GM19043 (cell line): ENCODE results near the gene ECEL1.
"Not testable (repeated sequence)": the region's sequence is repeated elsewhere in the genome, so short reads cannot be mapped to it uniquely, and the experiment has no call there.

ENCODE experiments used
- ATAC-seq: cut with Tn5 transposase; IDR thresholded peaks from one replicate; pipeline ENCODE4 v1.9.1; 2021; ENCODE audit warnings: low read depth; ENCODE audit not compliant: unreplicated experiment

Gene ECEL1

DNA sequence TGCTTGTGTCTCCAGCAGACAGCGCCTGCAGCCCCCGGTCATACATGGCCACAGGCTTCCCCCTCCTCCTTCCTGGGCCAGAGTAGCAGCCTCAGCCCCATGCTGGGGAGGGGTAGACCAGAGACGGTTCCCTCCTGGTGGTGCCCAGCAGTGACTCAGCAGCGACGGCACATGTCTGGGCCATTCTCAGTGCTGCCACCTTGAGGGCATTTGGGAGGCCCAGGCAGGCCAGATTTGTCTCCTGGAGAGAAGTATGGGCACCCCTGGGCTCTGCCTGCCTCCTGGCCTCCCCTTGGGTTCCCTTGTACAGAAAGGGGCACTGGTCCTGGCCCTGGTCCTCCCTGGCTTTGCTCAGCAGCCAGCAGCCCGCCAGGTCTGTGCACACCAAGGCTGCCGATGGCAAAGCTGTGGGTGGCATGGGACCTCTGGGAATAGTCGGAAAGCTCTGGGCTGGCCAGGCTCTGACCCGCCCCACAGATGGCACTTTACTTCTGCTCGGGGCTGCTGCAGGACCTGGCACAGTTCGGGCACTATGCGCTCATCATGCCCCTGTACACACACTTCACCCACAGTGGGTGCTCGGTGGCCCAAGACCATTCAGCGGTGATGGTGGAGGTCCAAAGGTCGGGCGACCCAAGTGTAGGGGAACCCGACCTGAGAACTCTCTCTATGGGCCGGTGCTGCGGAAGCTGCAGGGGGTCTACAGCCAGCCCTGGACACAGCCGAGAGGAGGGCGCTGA, 43.1 kb downstream of the ECEL1 start:
- ATAC-seq = no peak

DNA sequence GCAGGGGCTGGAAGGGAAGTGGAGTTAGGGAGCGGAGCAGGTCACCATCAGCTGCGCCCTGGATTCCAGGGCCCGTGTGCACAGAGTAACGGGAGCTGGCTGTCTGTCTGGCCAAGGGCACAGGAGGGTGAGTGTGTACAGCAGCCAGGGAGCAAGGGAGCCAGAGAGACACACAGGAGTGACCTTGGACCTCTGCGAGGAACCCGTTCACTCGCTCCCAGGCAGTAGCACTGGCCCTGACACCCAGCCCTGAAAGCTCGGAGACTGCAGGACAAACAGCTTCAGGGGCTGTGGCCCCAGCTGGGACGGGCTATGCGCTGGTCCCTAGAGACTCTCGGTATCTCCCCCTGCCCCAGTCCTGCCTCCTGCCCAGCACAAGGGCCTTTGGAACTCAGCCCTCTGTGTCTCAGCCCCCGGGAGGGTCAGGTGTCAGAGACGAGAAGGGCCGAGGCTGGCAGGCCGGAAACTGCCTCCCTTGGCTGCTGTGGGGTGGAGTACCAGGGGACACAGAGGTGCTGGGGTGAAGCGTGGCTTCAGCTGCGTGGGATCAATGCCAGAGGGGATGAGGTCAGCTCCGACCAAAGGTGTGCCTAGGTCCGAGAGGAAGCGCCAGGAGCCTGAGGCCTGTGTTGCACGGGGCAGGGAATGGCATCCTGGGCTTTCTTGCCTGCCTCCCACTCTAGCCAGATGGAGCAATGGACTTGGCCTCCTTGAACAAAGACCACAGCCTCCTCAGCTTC, 43.8 kb downstream of the ECEL1 start:
- ATAC-seq = not testable (repeated sequence)

- ATAC-seq = not testable (repeated sequence)
Observed at GRCh38 chr2:232443047-232443446, 44.6 kb downstream of the ECEL1 start.

DNA sequence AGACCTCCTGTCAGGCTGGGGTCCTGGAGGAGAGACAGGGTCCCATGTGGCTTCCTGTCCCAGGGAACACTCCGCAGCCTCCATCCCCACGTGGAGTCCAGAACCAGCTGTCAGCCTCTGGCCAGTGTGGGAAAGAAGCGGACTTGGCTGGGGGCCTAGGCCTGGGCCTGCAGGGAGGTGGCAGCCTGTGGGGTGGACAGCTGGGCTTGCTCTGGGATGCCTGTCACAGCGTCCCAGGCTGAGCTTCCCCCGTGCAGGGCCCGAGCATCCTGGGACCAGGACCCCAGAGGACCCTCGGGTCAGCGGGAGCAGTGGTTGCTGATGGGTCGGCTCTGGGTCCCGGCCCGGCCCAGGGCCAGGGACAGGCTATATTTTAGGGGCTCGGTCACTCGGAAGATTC, 45.2 kb downstream of the ECEL1 start:
- ATAC-seq = not testable (repeated sequence)

GRCh38 chr2:232441922-232442321, 45.7 kb downstream of the ECEL1 start:
- ATAC-seq = not testable (repeated sequence)

GRCh38 chr2:232441147-232441651, 46.4 kb downstream of the ECEL1 start:
- ATAC-seq = no peak

GRCh38 chr2:232440220-232441018, 47.2 kb downstream of the ECEL1 start:
- peak; percentile 81 for ATAC-seq

- no peak for ATAC-seq
Observed at GRCh38 chr2:232439758-232440135, 47.9 kb downstream of the ECEL1 start.

GRCh38 chr2:232438951-232439757, 48.5 kb downstream of the ECEL1 start:
- ATAC-seq = no peak

DNA sequence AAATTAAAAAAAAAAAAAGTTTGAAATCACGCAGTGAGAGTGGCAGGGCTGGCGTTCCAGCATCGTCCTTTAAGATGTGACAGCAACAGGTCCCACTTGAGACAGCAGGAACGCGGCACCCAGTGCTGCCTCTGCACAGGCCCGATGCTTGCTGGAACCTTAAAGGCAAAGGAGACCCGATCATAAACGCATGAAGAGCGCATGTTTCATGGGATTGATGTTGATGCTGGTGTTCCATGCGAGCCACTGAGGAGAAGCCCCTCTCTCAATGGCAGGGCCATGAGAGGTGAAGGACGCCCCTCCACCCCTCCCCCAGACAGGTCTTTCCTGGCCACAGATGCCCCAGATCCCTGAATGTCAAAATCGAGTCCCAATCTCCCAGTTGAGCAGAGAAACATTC, 49.5 kb downstream of the ECEL1 start:
- ATAC-seq = no peak

- no peak for ATAC-seq
Observed at GRCh38 chr2:232437195-232437571, 50.5 kb downstream of the ECEL1 start.

DNA sequence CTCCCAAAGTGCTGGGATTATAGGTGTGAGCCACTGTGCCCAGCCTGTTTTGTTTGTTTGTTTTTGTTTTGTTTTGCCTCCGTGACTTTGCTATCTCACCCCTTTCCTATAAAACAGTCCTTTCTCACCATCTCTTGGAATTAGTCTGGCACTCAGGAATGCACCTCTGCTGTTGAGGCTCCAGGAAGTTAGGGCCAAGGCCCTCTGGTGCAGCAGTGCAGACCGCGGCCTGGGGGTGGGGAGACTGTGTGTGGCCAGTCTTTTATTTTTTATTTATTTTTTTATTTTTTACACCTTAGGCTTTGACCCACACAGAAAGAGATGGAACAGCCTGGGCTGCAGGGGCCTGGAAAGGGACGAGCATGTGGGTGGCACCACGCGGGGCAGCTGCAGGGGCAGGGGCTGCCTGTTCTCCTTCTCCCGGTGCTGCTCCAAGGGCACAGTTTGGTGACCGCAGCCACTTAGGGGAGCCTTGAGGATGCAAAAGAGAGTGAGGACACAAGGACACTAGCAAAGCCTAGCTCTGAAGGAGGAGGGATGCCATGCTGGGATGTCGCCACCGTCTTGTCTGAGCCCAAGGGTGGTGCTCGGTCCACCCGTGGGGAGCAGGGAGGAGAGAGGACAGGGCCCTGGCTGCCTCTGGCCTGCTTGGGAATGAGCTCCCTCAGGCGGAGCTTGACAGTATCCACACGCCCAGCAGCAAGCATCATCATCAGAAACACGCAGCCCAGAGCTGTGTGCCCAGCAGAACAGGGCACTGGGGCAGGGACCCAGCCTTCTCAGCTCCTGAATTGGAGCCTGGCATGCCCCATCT, 51.0 kb downstream of the ECEL1 start:
- ATAC-seq = no peak

DNA sequence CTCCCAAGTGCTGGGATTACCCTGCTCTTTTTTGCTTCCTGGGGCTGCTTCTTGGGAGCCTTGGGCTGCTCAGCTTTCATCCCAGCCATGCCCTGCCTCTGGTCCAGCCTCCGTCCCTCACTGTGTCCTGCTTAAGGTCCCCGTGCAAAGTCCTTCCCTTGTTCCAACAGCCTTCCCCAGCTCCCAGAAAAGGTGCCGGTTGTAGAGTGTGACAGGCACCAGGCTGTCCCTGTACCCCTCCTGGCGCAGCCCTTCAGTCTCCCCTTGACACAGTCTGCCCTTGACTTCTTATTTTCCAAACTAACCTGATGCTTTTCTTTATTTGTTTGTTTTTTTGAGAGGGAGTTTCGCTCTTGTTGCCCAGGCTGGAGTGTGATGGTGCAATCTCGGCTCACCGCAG, 51.8 kb downstream of the ECEL1 start:
- ATAC-seq = no peak

- ATAC-seq = no peak
Observed at GRCh38 chr2:232435375-232435648, 52.3 kb downstream of the ECEL1 start.

DNA sequence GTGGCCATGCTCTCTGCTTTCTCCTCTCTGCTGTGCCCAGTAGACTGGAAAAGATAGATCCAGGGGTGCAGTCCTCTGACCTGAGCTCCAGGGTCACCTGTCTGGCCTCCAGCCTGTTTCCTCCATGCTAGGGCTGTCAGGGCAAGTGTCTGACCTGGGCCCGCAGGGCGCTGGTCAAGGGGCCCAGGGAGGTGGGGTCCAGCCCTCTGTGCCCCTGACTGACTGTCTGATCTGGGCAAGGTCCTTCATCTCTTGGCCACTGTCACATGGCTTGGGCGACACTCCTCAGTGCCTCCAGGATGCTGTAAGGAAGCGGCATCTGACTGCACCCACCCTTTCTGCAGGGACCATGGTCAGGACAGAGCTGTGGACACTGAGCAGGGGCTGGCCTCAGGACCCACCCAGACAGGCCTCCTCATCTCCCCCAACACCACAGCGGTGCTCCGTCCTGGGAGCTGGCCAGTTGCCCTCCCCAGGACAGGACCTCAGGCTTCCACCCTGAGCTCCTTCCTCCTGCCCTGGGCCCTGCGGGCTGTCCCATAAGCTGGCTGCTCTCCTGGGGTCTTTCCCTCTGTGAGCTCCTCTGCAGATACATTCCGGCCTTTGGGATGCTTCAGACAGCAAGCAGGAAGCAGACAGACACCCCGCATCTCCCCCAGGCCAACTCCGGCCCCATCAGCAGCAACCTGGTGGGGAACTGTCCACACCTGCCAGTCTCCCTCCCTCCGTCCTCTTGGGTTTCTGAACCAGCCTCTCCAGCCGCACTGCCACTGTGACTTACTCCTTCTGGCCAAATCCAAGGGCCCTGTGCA, 52.9 kb downstream of the ECEL1 start:
- no peak for ATAC-seq

DNA sequence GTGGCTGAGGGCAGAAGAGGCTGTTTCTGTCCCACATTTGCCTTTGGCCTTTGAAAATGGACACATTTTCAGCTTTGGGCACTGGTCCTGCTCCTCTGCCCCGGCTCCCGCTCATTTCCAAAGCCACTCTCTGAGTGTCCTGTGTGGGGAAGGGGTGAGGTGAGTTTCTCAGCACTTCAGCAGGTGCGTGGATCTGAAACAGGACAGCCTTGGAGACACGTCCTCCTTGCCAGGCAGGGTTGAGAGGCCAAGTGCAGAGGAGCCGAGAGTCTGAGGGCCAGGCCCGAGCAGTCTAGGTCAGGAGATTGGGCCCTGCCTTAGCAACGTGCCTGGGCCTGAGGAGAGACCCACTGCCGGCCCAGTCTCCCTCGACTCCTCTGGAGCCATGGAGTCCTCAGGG, 53.5 kb downstream of the ECEL1 start:
- ATAC-seq = no peak

- ATAC-seq = not testable (repeated sequence)
Observed at GRCh38 chr2:232433622-232434021, 54.0 kb downstream of the ECEL1 start.

- ATAC-seq = no peak
Observed at GRCh38 chr2:232432598-232433184, 54.9 kb downstream of the ECEL1 start.
